IPS-20b (cell line): ENCODE results near the gene INPP5D.

ENCODE experiments used
- H3K27ac ChIP-seq: one replicate; pipeline ENCODE4 v1.5.1; 2013; ENCODE audit warnings: low read length
- H3K27me3 ChIP-seq: 2 replicates; pipeline ENCODE4 v1.6.1; 2013; ENCODE audit warnings: mild to moderate bottlenecking, low read length, inconsistent platforms; ENCODE audit not compliant: insufficient read depth
- H3K36me3 ChIP-seq: 2 replicates; pipeline ENCODE4 v1.6.1; 2013; ENCODE audit warnings: low read depth, mild to moderate bottlenecking, inconsistent platforms, low read length, moderate library complexity; ENCODE audit not compliant: insufficient read depth
- H3K4me1 ChIP-seq: 2 replicates; pipeline ENCODE4 v1.6.1; 2013; ENCODE audit warnings: mild to moderate bottlenecking, control low read depth, inconsistent platforms, low read length, moderate library complexity; ENCODE audit not compliant: insufficient read depth
- H3K4me3 ChIP-seq: 2 replicates; pipeline ENCODE4 v1.5.1; 2013; ENCODE audit warnings: mild to moderate bottlenecking, low read length, inconsistent platforms
- H3K9ac ChIP-seq: 2 replicates; pipeline ENCODE4 v1.6.1; 2013; ENCODE audit warnings: low read depth, mild to moderate bottlenecking, inconsistent platforms, low read length, moderate library complexity
- H3K9me3 ChIP-seq: 2 replicates; pipeline ENCODE4 v1.6.1; 2013; ENCODE audit warnings: mild to moderate bottlenecking, low read depth, low read length, inconsistent platforms; ENCODE audit not compliant: insufficient read depth

Gene INPP5D

GRCh38 chr2:233213011-233213410 is 152.9 kb downstream of the INPP5D start:
- no peak overlapping the region for H3K27ac ChIP-seq

DNA sequence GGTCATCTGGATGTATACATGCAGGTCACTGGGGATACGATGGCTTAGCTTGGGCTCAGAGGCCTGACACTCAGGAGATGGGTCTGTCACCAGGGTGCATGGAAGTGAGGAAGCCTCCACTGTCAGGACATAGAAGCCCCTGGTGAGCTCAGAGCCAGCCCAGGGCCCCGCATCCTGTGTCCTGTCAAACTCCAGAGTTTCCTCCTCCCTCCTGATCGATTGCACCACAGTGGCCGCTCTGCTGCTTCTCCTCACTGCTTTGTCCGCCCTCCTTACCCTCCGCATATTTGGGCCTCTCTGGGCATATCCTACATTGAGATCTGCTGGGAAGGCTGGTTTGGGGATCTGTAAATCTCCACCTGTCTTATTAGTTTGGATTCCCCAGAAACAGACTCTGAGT is 153.8 kb downstream of the INPP5D start:
- no peaks in the 10 kb centered on the region for H3K27me3 ChIP-seq
- H3K27ac ChIP-seq: no peak overlapping the region
- no peaks in the 10 kb centered on the region for H3K9me3 ChIP-seq
- peaks cover 16% of the 10 kb centered on the region for H3K4me1 ChIP-seq
- no peak overlapping the region for H3K4me3 ChIP-seq
- no peaks in the 10 kb centered on the region for H3K36me3 ChIP-seq
- no peak overlapping the region for H3K9ac ChIP-seq

More at GRCh38 chr2:233213011-233213410, 152.9 kb downstream of the INPP5D start:
- no peak overlapping the region for H3K9ac ChIP-seq
- H3K4me1 ChIP-seq: peaks cover 21% of the 10 kb centered on the region
- no peak overlapping the region for H3K4me3 ChIP-seq
- H3K9me3 ChIP-seq: no peaks in the 10 kb centered on the region
- no peaks in the 10 kb centered on the region for H3K27me3 ChIP-seq
- no peaks in the 10 kb centered on the region for H3K36me3 ChIP-seq

- Histone ChIP-seq H3K4me3 (no peak overlapping the region), H3K36me3 (no peaks in the 10 kb centered on the region), H3K27ac (no peak overlapping the region), H3K27me3 (no peaks in the 10 kb centered on the region), H3K9me3 (no peaks in the 10 kb centered on the region), H3K4me1 (no peaks in the 10 kb centered on the region), H3K9ac (no peak overlapping the region)
Observed at GRCh38 chr2:233217892-233218377, 157.8 kb downstream of the INPP5D start.

- Histone ChIP-seq H3K36me3 (no peaks in the 10 kb centered on the region), H3K27me3 (no peaks in the 10 kb centered on the region), H3K27ac (no peak overlapping the region), H3K9me3 (no peaks in the 10 kb centered on the region), H3K4me3 (no peak overlapping the region), H3K4me1 (no peaks in the 10 kb centered on the region), H3K9ac (no peak overlapping the region)
Observed at GRCh38 chr2:233218836-233219235, 158.7 kb downstream of the INPP5D start.

- Histone ChIP-seq H3K9ac (no peak overlapping the region), H3K27me3 (no peaks in the 10 kb centered on the region), H3K9me3 (no peaks in the 10 kb centered on the region), H3K27ac (no peak overlapping the region), H3K36me3 (no peaks in the 10 kb centered on the region), H3K4me1 (no peaks in the 10 kb centered on the region), H3K4me3 (no peak overlapping the region)
Observed at GRCh38 chr2:233219848-233220247, 159.7 kb downstream of the INPP5D start.

DNA sequence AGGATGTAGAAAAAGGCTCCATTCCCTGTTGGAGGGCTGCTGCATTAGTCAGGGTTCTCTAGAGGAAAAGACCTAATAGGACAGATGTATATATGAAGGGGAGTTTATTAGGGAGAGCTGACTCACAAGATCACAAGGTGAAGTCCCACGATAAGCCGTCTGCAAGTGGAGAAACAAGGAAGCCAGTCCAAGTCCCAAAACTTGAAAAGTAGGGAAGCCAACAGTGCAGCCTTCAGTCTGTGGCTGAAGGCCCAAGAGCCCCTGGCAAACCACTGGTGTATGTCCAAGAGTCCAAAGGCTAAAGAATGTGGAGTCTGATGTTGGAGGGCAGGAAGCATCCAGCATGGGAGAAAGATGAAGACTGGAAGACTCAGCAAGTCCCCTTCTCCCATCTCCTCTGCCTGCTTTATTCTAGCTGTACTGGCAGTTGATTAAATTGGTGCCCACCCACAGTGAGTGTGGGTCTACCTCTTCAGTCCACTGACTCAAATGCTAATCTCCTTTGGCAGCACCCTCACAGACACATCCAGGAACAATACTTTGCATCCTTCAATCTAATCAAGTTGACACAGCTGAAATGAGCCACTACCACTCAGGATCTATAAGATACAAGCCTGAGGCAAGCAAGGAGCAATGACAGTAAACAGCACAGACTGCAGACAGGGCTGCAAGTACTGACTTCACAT is 161.4 kb downstream of the INPP5D start:
- H3K36me3 ChIP-seq: no peaks in the 10 kb centered on the region
- no peaks in the 10 kb centered on the region for H3K9me3 ChIP-seq
- no peaks in the 10 kb centered on the region for H3K27me3 ChIP-seq
- H3K4me1 ChIP-seq: no peaks in the 10 kb centered on the region
- H3K27ac ChIP-seq: no peak overlapping the region
- H3K4me3 ChIP-seq: no peak overlapping the region
- H3K9ac ChIP-seq: no peak overlapping the region

DNA sequence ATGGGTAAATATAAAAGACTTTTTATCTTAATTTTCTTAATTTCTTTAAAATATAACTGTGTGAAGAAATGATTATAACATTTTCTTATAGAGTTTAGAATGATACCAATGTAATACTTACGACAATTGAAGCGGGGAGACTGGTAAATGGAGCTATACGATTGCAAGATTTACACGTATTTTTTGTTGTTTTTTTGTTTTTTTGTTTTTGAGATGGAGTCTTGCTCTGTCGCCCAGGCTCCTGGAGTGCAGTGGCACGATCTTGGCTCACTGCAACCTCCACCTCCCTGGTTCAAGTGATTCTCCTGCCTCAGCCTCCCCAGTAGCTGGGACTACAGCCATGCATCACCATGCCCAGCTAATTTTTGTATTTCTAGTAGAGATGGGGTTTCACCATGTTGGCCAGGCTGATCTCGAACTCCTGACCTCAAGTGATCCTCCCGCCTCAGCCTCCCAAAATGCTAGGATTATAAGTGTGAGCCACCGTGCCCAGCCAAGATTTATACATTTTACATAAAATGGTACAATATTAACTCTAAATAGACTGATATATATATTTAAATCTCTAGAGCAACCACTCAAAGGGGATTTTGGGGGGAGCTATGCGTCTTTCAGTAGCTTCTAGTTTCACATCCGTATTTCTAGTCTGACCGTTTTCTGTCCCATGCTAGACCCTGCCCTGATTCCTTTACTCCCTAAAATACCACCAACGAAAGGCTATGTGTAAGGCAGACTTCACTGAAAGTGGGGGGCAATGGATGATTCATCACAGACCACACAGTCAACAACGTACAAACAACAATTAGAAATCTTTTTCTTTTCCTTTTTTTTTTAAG is 163.1 kb downstream of the INPP5D start:
- 0 out of 2 replicates have a peak, but pooled peaks cover 2% of the 10 kb centered on the region for H3K4me1 ChIP-seq
- H3K4me3 ChIP-seq: no peak overlapping the region
- no peaks in the 10 kb centered on the region for H3K36me3 ChIP-seq
- H3K9me3 ChIP-seq: no peaks in the 10 kb centered on the region
- no peak overlapping the region for H3K27ac ChIP-seq
- no peaks in the 10 kb centered on the region for H3K27me3 ChIP-seq
- no peak overlapping the region for H3K9ac ChIP-seq

GRCh38 chr2:233225230-233226068 is 165.3 kb downstream of the INPP5D start:
- 0 out of 2 replicates have a peak, but pooled peaks cover 2% of the 10 kb centered on the region for H3K4me1 ChIP-seq
- no peak overlapping the region for H3K27ac ChIP-seq
- no peaks in the 10 kb centered on the region for H3K36me3 ChIP-seq
- H3K27me3 ChIP-seq: no peaks in the 10 kb centered on the region
- H3K4me3 ChIP-seq: no peak overlapping the region
- no peak overlapping the region for H3K9ac ChIP-seq
- no peaks in the 10 kb centered on the region for H3K9me3 ChIP-seq

GRCh38 chr2:233226511-233227031 is 166.4 kb downstream of the INPP5D start:
- no peaks in the 10 kb centered on the region for H3K27me3 ChIP-seq
- H3K4me1 ChIP-seq: 0 out of 2 replicates have a peak, but pooled peaks cover 2% of the 10 kb centered on the region
- H3K9me3 ChIP-seq: no peaks in the 10 kb centered on the region
- H3K27ac ChIP-seq: no peak overlapping the region
- H3K4me3 ChIP-seq: no peak overlapping the region
- no peak overlapping the region for H3K9ac ChIP-seq
- H3K36me3 ChIP-seq: no peaks in the 10 kb centered on the region

GRCh38 chr2:233227346-233227978 is 167.3 kb downstream of the INPP5D start:
- 0 out of 2 replicates have a peak, but pooled peaks cover 2% of the 10 kb centered on the region for H3K4me1 ChIP-seq
- H3K36me3 ChIP-seq: no peaks in the 10 kb centered on the region
- H3K9me3 ChIP-seq: no peaks in the 10 kb centered on the region
- H3K9ac ChIP-seq: no peak overlapping the region
- no peak overlapping the region for H3K4me3 ChIP-seq
- no peaks in the 10 kb centered on the region for H3K27me3 ChIP-seq
- no peak overlapping the region for H3K27ac ChIP-seq

- no peaks in the 10 kb centered on the region for H3K9me3 ChIP-seq
- H3K27ac ChIP-seq: no peak overlapping the region
- no peak overlapping the region for H3K9ac ChIP-seq
- H3K36me3 ChIP-seq: no peaks in the 10 kb centered on the region
- H3K4me1 ChIP-seq: 0 out of 2 replicates have a peak, but pooled peaks cover 2% of the 10 kb centered on the region
- no peak overlapping the region for H3K4me3 ChIP-seq
- H3K27me3 ChIP-seq: no peaks in the 10 kb centered on the region
Observed at GRCh38 chr2:233228376-233228775, 168.2 kb downstream of the INPP5D start.
